Neural crest cell (in vitro differentiated cells): ENCODE results near the gene TFE3. TPM values are rescaled to one million over a fixed set of nuclear protein-coding genes. Genes with fewer than 3 reads are reported as not detected.

Experiments used
- DNase-seq: peaks from one replicate; pipeline ENCODE4 v3.0.0; 2021; ENCODE audit warnings: low read depth, mixed read lengths, low spot score
- H3K27ac Mint-ChIP-seq: one replicate; pipeline ENCODE4 v1.8.0; 2021; ENCODE audit warnings: mild to moderate bottlenecking, mixed read lengths; ENCODE audit not compliant: unreplicated experiment
- H3K27me3 Mint-ChIP-seq: 2 replicates; pipeline ENCODE4 v1.8.0; 2021; ENCODE audit warnings: low read depth, mild to moderate bottlenecking, mixed read lengths
- H3K36me3 Mint-ChIP-seq: 2 replicates; pipeline ENCODE4 v1.8.0; 2021; ENCODE audit warnings: low read depth, mild to moderate bottlenecking, mixed read lengths
- H3K4me1 Mint-ChIP-seq: 2 replicates; pipeline ENCODE4 v1.8.0; 2021; ENCODE audit warnings: mixed read lengths
- H3K4me3 Mint-ChIP-seq: one replicate; pipeline ENCODE4 v1.8.0; 2021; ENCODE audit warnings: mild to moderate bottlenecking, mixed read lengths
- H3K9me3 Mint-ChIP-seq: 2 replicates; pipeline ENCODE4 v1.8.0; 2021; ENCODE audit warnings: mixed read lengths
- CTCF ChIP-seq: fragments of 200-600 bp; sonication (generic); conservative IDR thresholded peaks from 2 replicates; pipeline ENCODE4 v1.5.0; 2021; ENCODE audit warnings: antibody characterized with exemption, mild to moderate bottlenecking
- total RNA-seq: library from RNA; stranded (reverse); gene quantifications from 2 replicates; pipeline ENCODE4 v1.2.1, GENCODE V29; 2021

TFE3 gene
- total RNA-seq, 1 donor from 2014 or later = 26.2 TPM

GRCh38 chrX:49037883-49038475, 5.2 kb downstream of the TFE3 start:
- Mint-ChIP-seq H3K27me3 (no peaks in the 10 kb centered on the region), H3K36me3 (peaks cover 12% of the 10 kb centered on the region), H3K4me1 (peaks cover 37% of the 10 kb centered on the region), H3K9me3 (no peaks in the 10 kb centered on the region), H3K27ac (no peak overlapping the region), H3K4me3 (no peak overlapping the region)
- no peak for DNase-seq
- TF ChIP-seq CTCF = no peak

- Mint-ChIP-seq H3K9me3 (no peaks in the 10 kb centered on the region), H3K27ac (peak overlapping the region; percentile 27), H3K36me3 (peaks cover 11% of the 10 kb centered on the region), H3K27me3 (no peaks in the 10 kb centered on the region), H3K4me3 (no peak overlapping the region), H3K4me1 (no peaks in the 10 kb centered on the region)
- no peak for DNase-seq
- no peak for TF ChIP-seq CTCF
Observed at GRCh38 chrX:49030283-49030682, 12.9 kb downstream of the TFE3 start.

- no peaks in the 10 kb centered on the region for H3K9me3 Mint-ChIP-seq
- DNase-seq = no peak
- peaks cover 11% of the 10 kb centered on the region for H3K36me3 Mint-ChIP-seq
- TF ChIP-seq CTCF = no peak
- no peak overlapping the region for H3K4me3 Mint-ChIP-seq
- no peaks in the 10 kb centered on the region for H3K4me1 Mint-ChIP-seq
- H3K27ac Mint-ChIP-seq = no peak overlapping the region
- no peaks in the 10 kb centered on the region for H3K27me3 Mint-ChIP-seq
Observed at GRCh38 chrX:49029876-49030275, 13.3 kb downstream of the TFE3 start.

DNA sequence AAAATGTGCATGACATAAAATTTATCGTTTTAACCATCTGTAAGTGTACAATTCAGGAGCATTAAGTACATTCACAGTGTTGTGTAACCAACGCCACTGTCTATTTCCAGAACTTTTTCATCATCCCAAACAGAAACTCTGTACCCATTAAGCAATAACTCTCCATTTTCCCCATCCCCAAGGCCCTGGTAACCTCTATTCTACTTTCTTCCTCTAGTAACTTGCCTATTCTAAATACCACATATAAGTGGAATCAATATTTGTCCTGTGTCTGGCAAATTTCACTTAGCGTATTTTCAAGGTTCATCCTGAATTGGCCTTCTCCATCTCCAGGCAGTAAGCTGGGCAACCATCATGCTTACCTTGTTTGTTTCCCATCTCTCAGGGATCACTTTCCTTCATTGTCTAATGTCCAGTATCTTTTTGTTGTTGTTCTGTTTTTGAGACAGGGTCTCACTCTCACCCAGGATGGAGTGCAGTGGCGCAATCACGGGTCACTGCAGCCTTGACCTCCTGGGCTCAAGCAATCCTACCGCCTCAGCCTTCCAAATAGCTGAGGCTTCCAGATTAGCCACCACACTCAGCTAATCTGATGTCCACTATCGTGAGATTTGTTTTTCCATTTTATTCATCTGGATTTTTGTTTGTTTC, 23.4 kb downstream of the TFE3 start:
- Mint-ChIP-seq H3K36me3 (peaks cover 5% of the 10 kb centered on the region), H3K9me3 (no peaks in the 10 kb centered on the region), H3K27me3 (no peaks in the 10 kb centered on the region), H3K27ac (no peak overlapping the region), H3K4me1 (no peaks in the 10 kb centered on the region), H3K4me3 (no peak overlapping the region)
- no peak for DNase-seq
- TF ChIP-seq CTCF = no peak

DNA sequence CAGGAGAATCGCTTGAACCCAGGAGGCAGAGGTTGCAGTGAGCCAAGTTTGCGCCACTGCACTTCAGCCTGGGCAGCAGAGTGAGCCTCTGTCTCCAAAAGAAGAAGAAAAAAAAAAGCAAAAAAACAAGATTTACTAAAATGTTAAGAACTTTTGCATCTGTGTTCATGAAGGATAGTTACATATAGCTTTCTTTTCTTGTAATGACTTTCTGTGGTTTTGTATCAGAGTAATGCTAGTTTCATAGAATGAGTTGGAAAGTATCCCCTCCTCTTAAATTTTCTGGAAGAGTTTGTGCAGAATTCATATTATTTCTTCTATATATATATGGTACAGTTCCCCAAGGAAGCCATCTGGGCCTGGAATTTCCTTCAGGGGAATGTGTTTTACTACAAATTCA, 24.1 kb downstream of the TFE3 start:
- Mint-ChIP-seq H3K9me3 (no peaks in the 10 kb centered on the region), H3K27me3 (no peaks in the 10 kb centered on the region), H3K36me3 (no peaks in the 10 kb centered on the region), H3K27ac (no peak overlapping the region), H3K4me3 (no peak overlapping the region), H3K4me1 (no peaks in the 10 kb centered on the region)
- TF ChIP-seq CTCF = no peak
- DNase-seq = no peak
